ENCODE results near the gene NOC2L.

Gene NOC2L

GRCh38 chr1:964691-965525 is 5.9 kb upstream of the NOC2L start:
- TF ChIP-seq GATA1 (IDR thresholded peaks at IDR 0.05; ENCODE audit: low read depth, low read length): no peak
- DNase-seq: no peak

GRCh38 chr1:963746-964525 is 4.9 kb upstream of the NOC2L start:
- no peak for TF ChIP-seq POLR2A (IDR thresholded peaks at IDR 0.05; ENCODE audit: low read length)
- TF ChIP-seq GATA1 (IDR thresholded peaks at IDR 0.05; ENCODE audit: low read depth, low read length): no peak
- no peak for DNase-seq

- no peak for DNase-seq
- TF ChIP-seq GATA1 (IDR thresholded peaks at IDR 0.05; ENCODE audit: low read depth, low read length): no peak
- no peak for TF ChIP-seq POLR2A (IDR thresholded peaks at IDR 0.05; ENCODE audit: low read length)
These were observed 4.2 kb upstream of the NOC2L start for GRCh38 chr1:963301-963651.

GRCh38 chr1:962381-963300 is 3.6 kb upstream of the NOC2L start:
- TF ChIP-seq GATA1 (IDR thresholded peaks at IDR 0.05; ENCODE audit: low read depth, low read length): no peak
- TF ChIP-seq POLR2A (IDR thresholded peaks at IDR 0.05; ENCODE audit: low read length): no peak
- no peak for DNase-seq

- peak; percentile 28 to 34 for DNase-seq
- TF ChIP-seq GATA1 (IDR thresholded peaks at IDR 0.05; ENCODE audit: low read depth, low read length) (no peak), POLR2A (IDR thresholded peaks at IDR 0.05; ENCODE audit: low read length) (no peak)
These were observed 2.1 kb upstream of the NOC2L start for GRCh38 chr1:961132-961669.

- peak; percentile 79 to 87 for DNase-seq
- no peak for TF ChIP-seq GATA1 (IDR thresholded peaks at IDR 0.05; ENCODE audit: low read depth, low read length)
- TF ChIP-seq POLR2A (IDR thresholded peaks at IDR 0.05; ENCODE audit: low read length): no peak
These were observed 1.5 kb upstream of the NOC2L start, which contains the start of gene KLHL17 for GRCh38 chr1:960363-961131. TSS of gene KLHL17 (plus strand) at chr1:960584. CDS start at chr1:960694, 110 bp downstream.

- TF ChIP-seq GATA1 (IDR thresholded peaks at IDR 0.05; ENCODE audit: low read depth, low read length) (no peak), POLR2A (IDR thresholded peaks at IDR 0.05; ENCODE audit: low read length) (no peak)
- DNase-seq: no peak
These were observed 791 bp upstream of the NOC2L start for GRCh38 chr1:959731-960362.

GRCh38 chr1:956636-957035 is 2.4 kb downstream of the NOC2L start:
- no peak for TF ChIP-seq GATA1 (IDR thresholded peaks at IDR 0.05; ENCODE audit: low read depth, low read length)
- no peak for TF ChIP-seq POLR2A (IDR thresholded peaks at IDR 0.05; ENCODE audit: low read length)
- DNase-seq: no peak

- TF ChIP-seq GATA1 (IDR thresholded peaks at IDR 0.05; ENCODE audit: low read depth, low read length) (no peak), POLR2A (IDR thresholded peaks at IDR 0.05; ENCODE audit: low read length) (no peak)
- DNase-seq: no peak
These were observed 3.6 kb downstream of the NOC2L start for GRCh38 chr1:955474-955873.

GRCh38 chr1:954927-955326 is 4.1 kb downstream of the NOC2L start:
- DNase-seq: no peak
- no peak for TF ChIP-seq POLR2A (IDR thresholded peaks at IDR 0.05; ENCODE audit: low read length)
- TF ChIP-seq GATA1 (IDR thresholded peaks at IDR 0.05; ENCODE audit: low read depth, low read length): no peak

GRCh38 chr1:953524-954320 is 5.3 kb downstream of the NOC2L start:
- DNase-seq: no peak
- no peak for TF ChIP-seq POLR2A (IDR thresholded peaks at IDR 0.05; ENCODE audit: low read length)
- TF ChIP-seq GATA1 (IDR thresholded peaks at IDR 0.05; ENCODE audit: low read depth, low read length): no peak

- TF ChIP-seq POLR2A (IDR thresholded peaks at IDR 0.05; ENCODE audit: low read length): no peak
- TF ChIP-seq GATA1 (IDR thresholded peaks at IDR 0.05; ENCODE audit: low read depth, low read length): no peak
- no peak for DNase-seq
These were observed 6.5 kb downstream of the NOC2L start for GRCh38 chr1:952603-953002.
